ENCODE results near the gene STK32C. TPM values are rescaled to one million over a fixed set of nuclear protein-coding genes. Genes with fewer than 3 reads are reported as not detected.
A peak's percentile ranks its signal among the peaks of the same experiment; 100 is the strongest.

The STK32C gene
- total RNA-seq, 4 donors from 2014 or later = 5.0 to 8.9 (median 8.1) TPM

DNA sequence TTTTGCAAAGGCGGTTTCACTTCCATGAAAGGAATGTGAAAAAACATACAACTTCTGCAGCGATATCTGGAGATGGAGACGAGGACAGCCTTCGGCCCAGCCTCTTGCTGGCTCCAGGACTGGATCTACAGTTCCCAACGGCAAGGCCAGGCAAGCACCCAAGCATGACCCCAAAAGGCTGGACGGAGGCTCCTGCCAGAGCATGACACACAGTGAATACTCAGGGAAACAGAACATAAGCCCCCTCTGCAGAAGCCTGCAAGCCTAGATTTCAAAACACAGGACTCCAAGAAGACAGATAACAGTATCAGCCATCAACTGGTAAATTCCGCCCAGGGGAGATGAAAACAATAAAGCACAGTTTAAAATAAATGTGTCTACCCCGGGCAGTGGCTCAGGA, 21.0 kb upstream of the STK32C start:
- DNase-seq (ENCODE audit: low spot score) = no peak
- no peak for ATAC-seq (ENCODE audit: low FRiP score)

GRCh38 chr10:132328106-132328505, 20.4 kb upstream of the STK32C start:
- DNase-seq (ENCODE audit: low spot score) (no peak), ATAC-seq (ENCODE audit: low FRiP score) (no peak)
- no peak for TF ChIP-seq CTCF (IDR thresholded peaks at IDR 0.05)

More for the DNA sequence above, 21.0 kb upstream of the STK32C start:
- TF ChIP-seq CTCF (IDR thresholded peaks at IDR 0.05) = no peak

GRCh38 chr10:132326925-132327324, 19.2 kb upstream of the STK32C start:
- DNase-seq (ENCODE audit: low spot score) (no peak), ATAC-seq (ENCODE audit: low FRiP score) (no peak)
- TF ChIP-seq CTCF (IDR thresholded peaks at IDR 0.05) = no peak

DNA sequence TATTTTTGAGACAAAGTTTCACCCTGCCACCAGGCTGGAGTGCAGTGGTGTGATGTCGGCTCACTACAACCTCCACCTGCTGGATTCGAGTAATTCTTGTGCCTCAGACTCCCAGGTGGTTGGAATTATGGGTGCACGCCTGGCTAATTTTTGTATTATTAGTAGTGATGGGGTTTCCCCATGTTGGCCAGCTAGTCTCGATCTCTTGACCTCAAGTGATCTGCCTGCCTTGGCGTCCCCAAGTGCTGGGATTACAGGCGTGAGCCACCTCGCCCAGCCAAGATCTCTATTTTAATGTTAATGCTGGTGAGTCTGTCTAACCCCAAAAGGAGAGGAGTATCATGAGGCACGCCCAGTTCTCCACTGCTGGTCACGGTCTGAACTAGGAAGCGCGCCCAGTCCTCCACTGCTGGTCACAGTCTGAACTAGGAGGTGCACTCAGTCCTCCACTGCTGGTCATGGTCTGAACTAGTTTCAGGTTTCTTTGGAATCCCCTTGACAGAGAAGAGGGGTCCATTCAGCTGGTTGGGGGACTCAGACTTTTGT, 18.7 kb upstream of the STK32C start:
- ATAC-seq (ENCODE audit: low FRiP score) = no peak
- TF ChIP-seq CTCF (IDR thresholded peaks at IDR 0.05) = no peak
- DNase-seq (ENCODE audit: low spot score) = no peak

DNA sequence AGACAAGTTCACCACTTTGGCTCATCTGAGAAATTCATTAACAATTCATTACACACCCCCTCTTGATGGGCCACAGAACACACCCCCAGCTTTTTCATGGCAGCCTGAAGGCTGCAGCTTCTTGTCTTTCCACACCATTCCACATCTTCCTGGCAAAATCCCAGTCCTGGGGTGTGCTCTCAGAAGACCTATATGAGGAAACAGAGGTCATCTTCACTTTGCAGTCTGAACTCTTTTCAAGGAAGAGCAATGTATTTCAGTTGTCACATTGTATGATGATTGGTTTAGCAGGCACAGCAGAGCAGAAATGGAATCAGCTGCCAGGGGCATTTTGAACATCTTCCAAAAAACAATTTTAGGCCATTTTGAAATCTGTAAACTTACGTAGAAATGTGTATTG, 16.4 kb upstream of the STK32C start:
- TF ChIP-seq CTCF (IDR thresholded peaks at IDR 0.05) = no peak
- no peak for DNase-seq (ENCODE audit: low spot score)
- ATAC-seq (ENCODE audit: low FRiP score) = no peak

DNA sequence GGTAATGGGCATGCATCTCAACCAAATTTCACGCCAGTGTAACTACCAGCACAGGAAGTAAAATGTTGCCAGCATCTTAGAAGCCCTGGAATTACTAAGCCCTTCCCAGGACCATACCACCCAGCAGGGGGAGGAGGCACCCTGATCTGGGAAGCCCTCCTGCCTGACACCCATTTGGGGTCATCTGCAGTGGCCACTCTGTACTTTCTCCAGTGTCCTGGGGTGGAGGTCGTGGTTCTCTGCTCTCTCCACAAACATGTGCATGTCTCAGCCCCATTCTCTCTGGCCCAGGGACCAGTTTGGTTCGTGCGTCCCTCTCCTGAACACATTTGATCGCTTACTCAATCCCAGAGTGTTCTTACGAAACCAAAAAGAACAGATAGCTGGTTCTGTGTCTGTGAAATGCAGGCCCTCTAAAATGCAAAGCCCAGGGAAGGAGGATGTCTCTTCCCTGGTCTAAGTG, 14.9 kb upstream of the STK32C start:
- no peak for DNase-seq (ENCODE audit: low spot score)
- ATAC-seq (ENCODE audit: low FRiP score) = peak; percentile 64
- TF ChIP-seq CTCF (IDR thresholded peaks at IDR 0.05) = no peak

DNA sequence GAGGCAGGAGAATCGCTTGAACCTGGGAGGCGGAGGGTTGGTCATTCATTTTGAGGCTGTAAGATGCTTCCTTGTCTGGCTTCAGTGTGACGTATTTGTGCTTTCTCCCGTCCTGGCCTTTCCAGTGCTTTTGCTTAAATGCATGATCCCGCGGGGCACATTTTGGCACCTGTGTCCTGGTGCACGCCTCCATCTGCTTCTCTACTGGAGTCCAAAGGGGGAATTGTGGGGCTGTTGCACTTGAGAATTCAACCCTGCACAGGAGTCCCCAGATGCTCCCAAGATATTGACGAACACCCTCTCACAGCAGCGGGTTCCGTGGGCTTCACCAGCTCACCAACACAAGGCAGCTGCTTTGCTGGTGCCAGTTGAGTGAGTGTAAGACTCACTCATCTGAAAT, 14.0 kb upstream of the STK32C start:
- no peak for TF ChIP-seq CTCF (IDR thresholded peaks at IDR 0.05)
- DNase-seq (ENCODE audit: low spot score) = no peak
- ATAC-seq (ENCODE audit: low FRiP score) = no peak

Measured in omental fat pad (tissue), 4 donors.